SKM-1 treated with dmso at 0.1 percent for 144 hours (cell line): ENCODE data around the gene SYNDIG1.

Source experiments
- DNase-seq: peaks from one replicate; lab custom pipeline; 2025; ENCODE audit not compliant: unreplicated experiment; lab: John Stamatoyannopoulos, UW

Gene SYNDIG1

GRCh38 chr20:24583169-24583792 lies 113.9 kb downstream of the SYNDIG1 start:
- no peak for DNase-seq

DNA sequence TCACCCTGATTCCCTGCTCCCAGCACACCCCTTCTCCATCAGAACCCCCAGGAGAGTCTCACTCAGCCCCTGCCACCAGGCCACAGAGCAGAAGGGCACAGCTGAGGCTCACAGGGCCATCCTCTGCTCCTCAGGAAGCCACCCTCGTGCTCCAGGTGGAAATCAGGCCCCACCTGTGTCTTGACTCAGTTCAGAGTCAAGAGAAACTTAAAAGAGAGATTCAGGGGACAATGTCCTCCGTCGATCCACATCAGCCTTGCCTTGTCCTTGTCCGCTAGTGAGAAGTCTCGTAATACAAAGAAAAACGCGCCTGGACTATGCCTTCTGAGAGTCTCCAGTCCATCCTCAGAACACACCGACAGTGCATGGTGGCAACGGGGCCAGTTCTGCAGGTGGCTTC lies 114.6 kb downstream of the SYNDIG1 start:
- DNase-seq, result no peak

- no peak for DNase-seq
Measured at GRCh38 chr20:24584538-24585356, 115.3 kb downstream of the SYNDIG1 start.

DNA sequence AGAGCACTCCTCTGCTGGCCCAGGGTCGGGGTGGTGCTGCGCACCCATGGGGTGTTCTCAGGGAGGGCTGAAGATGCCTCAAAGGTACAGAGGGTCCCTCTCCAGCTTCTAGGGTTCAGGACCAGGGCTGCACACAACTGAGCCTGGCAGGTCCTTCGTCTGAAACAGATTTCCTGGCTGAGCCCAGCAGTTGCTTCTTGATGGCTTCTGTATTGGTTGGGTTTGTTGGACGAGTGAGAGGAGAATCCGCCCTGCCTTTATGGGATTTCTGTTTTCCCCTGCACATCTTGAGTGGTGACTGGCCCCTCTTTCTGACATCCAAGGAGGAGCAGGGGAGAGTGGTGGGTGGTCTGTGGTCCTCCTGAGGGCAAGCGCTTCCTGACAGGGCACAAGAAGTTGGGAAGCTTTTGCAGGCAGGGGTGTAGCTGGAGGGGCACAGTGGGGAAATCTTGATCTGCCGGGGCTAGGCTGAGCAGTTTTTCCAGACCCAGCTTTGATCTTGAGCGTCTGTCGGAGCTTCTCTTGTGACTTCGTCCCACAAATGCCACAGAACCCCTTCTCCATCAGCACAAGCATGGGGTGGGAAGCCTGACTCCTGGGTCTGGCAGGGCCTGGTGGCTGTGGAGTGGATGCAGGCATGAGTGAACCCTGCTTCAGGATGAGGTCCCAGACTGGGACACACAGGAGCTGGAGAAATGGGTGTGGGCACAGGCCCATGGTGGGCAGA lies 116.5 kb downstream of the SYNDIG1 start:
- no peak for DNase-seq

DNA sequence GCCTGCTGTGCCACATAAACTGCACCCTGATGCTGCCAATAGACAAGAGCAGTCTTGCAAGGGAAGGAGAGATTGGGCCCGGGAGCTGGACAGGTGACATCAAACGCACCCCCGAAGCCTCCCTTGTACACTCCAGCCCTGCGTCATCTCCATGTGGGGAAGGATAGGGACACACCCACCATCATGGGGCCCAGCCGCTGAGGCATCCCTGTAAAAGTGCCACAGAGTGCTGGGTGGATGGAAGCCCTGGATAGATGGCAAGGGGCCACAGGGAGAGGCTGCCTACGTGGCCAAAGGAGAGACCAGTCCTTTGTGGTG lies 117.1 kb downstream of the SYNDIG1 start:
- DNase-seq, result no peak

- no peak for DNase-seq
Measured at GRCh38 chr20:24587384-24588046, 118.1 kb downstream of the SYNDIG1 start.

DNA sequence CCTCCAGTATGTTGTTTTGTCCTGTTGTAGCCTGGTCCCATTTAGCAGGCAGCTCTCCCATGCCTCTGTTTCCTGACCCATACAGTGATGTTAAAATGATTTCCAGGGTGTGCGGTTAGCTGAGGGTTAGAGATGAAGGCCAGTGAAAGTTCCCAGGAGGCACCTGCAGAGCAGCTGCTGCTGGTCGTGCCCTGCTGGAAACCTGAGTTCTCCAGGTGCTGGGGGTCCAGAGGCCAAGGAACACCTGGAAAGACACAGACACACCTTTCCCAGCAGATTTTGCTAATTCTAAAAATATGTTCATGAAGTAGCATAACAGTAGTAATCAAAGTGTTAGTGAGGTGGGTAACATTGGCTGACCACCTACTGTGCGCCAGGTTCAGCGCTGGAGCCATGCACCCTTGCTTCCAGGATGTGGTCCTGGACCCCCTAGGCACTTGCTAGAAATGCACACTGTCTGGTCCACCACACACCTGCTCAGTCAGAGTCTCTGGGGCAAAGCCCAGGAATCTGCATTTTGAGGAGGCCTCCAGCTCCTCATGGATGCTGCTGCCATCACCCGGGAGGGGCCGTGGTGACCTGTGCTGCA lies 118.7 kb downstream of the SYNDIG1 start:
- no peak for DNase-seq

DNA sequence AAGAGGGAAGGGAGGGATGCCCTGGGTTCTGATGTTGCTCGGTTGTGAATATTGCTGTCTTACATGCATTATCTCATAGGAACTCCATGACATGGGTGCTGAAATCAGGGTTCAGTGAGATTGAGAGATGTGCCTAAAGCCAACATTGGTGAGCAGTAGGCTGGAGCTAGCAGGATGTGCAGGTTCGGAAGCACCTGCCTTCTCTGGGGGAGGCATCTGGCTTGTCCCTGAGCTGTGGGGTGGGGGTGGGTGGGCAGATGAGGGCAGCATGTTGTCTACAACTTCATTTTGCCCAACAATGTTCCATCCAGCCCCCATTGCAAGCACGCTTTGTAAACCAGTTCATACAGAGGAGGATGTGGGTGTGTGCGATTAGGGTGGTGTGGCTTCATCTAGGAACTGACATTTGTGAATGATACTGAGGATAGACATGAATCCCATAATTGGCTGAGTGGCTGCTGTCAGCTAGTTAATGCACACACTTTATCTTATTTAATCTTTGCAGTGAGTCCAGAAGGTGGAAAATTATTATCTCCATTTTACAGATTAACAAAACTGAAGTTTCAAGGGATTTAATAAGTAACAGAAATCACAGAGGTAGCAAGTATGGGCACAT lies 119.4 kb downstream of the SYNDIG1 start:
- DNase-seq, result no peak

- no peak for DNase-seq
Measured at GRCh38 chr20:24589381-24589780, 120.0 kb downstream of the SYNDIG1 start.

GRCh38 chr20:24589815-24590177 lies 120.4 kb downstream of the SYNDIG1 start:
- DNase-seq, result no peak

DNA sequence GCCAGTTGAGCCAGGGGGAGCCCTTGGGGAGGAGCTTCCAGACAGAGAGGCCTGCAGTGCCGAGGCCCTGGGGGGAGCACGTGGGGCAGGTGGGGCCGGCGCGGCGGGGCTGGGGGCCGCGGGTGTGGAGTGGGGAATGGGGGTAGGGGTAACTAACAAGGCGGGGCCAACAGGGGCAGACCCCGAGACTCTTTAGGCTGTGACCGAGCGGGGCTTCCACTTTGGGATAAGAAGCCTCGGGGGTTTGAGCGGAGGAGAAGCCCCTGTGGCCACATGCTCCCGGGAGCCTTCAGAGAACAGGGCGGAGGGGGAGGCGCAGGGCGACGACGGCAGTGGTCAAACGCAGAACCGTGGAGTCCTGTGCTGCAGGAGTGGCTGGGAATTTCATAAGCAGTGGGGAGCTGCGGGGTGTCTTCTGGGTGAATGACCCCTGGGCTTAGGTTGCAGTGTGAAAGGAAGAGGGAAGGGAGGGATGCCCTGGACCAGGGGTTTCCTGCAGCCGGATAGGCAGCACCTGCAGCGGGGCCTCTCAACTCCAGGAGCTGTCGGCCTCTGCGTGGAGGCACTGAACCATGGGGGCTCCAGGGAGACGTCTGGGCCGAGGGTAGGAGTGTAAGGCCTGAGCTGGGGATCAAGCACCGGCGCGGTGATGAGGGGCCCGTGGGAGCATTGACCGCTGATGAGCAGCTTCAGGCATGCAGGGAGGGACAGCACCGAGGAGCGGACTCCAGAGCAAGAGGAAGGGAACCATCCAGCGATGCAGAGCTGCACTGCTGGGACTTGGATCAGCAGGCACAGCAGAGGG lies 121.0 kb downstream of the SYNDIG1 start:
- no peak for DNase-seq

DNA sequence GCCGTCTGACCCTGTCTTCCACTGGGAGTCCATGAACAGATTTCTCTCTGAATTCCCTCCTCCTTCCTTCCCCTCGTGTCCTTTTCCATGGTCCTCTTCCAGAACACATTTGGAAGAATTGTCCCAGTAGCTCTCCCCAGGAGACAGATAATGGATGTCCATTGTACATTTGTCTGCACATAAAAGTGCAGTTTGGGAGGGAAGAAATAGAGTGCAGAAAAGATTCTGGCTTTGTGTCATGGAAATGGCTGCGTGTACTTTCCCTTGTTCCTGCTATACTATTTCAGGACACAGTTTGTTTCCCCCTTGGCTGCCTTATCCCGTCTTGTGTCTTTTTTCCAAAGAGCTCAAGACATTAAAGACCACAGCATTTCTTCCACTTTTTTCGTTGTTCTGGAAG lies 127.6 kb downstream of the SYNDIG1 start:
- DNase-seq, result no peak

DNA sequence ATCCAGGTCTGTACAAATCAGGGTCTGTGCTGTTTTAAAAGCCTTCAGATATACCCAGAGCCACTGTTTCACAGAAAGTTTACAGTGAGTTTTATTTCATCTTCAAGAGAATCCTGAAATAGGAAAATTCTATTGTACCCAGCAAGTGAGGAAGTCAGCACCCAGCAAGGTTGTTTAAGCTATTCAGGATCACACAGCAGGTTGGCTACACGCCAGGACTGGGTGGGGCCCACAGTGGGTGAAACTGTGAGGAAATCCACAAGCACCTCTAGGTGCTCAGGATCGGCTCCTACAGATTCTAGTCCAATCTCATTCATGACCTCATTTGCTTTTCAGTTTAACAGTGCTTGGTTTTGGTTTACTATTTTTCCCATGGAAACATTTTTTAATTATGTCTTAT lies 128.9 kb downstream of the SYNDIG1 start:
- no peak for DNase-seq

- no peak for DNase-seq
Measured at GRCh38 chr20:24598996-24599395, 129.6 kb downstream of the SYNDIG1 start.

DNA sequence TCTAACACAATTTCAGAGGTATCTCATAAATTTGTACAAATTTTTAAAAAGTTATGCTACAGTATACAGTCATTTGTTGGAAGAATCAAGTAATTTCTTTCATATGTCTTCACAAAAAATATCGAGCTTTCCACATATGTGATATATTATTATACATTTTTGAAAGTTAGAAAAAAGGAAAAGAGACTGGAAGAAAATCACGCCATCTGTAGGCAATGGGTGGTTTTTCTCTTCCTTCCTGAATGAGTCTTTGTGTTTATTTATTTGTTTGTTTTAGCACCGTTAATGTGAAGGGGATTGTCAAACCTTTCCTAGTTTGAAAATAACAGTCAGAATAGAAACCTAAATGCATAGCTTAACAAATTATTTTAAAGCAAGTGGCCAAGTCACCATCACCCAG lies 130.6 kb downstream of the SYNDIG1 start:
- DNase-seq, result no peak

- DNase-seq, result no peak
Measured at GRCh38 chr20:24603454-24603853, 134.0 kb downstream of the SYNDIG1 start.

- DNase-seq, result no peak
Measured at GRCh38 chr20:24604966-24605665, 135.7 kb downstream of the SYNDIG1 start.

DNA sequence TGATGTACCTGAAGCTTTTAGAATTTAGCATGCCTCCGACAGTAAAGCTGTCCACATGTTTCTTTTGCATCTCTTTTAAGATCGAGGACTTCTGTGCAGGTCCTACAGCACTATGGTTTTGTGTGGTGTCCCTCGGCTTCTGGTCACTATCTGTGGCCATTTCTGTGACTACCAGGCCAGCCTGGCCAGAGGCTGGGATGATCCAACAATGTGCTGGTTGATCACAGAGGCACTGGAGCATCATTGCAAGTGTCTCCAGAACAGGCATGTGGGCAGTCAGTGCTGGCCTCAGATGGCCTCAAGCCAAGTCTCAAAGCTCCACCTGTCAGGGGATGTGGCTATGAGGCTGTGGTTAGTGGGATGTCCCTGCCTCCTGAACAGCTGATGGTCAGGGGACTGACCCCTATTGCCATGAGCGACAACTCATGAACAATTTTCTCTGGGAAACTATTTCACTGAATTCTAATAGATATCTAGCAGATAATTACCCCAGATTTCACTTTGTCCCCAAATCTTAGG lies 136.6 kb downstream of the SYNDIG1 start:
- DNase-seq, result no peak

DNA sequence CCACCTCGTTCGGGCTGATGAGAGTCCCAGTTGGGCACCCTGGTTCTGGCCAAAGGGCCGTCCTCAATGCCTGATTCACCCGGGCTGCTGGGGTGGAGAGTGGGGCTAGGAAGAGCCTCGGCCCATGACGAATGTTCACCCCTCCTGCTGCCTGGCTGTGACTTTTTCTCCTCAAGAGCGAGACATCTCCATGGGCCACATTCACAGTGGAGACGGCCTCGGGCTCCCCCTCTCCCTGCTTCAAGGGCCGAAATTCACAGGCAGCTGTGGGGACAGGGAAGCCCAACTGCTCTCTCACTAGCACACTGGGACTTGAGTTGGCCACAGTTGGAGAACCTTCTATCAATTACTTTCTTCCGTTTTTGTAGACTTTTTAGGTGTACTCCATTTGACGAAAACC lies 138.0 kb downstream of the SYNDIG1 start:
- DNase-seq, result no peak
